Activated T-helper 1 cell treated with anti-CD3 and anti-CD28 coated beads, Interleukin-12 subunit alpha, Interleukin-12 subunit beta, Interleukin-2, Interleukin-4 antibody, amounts not matched to agents 30 ng/mL and 10 ng/mL and 1 ng/mL, durations not matched to agents 14 hours and 24 hours and 36 hours (primary cell): ENCODE data around the gene TMED4. TPM values are rescaled to one million over a fixed set of nuclear protein-coding genes. Genes with fewer than 3 reads are reported as not detected.
A peak's percentile ranks its signal among the peaks of the same experiment; 100 is the strongest.
"Not testable (repeated sequence)": the region's sequence is repeated elsewhere in the genome, so short reads cannot be mapped to it uniquely, and the experiment has no call there.

Source experiments
- DNase-seq: peaks from one replicate; pipeline ENCODE4 v3.0.0; 2021; ENCODE audit warnings: low spot score
- H3K27ac Mint-ChIP-seq: one replicate; pipeline ENCODE4 v1.8.0; 2021; ENCODE audit warnings: mild to moderate bottlenecking, mixed read lengths
- H3K27me3 Mint-ChIP-seq: one replicate; pipeline ENCODE4 v1.8.0; 2022; ENCODE audit warnings: mild to moderate bottlenecking, moderate library complexity, mixed read lengths; ENCODE audit not compliant: insufficient read depth
- H3K36me3 Mint-ChIP-seq: one replicate; pipeline ENCODE4 v1.8.0; 2021; ENCODE audit warnings: low read depth, mixed read lengths
- H3K4me1 Mint-ChIP-seq: one replicate; pipeline ENCODE4 v1.8.0; 2021; ENCODE audit warnings: low read depth, mixed read lengths
- H3K4me3 Mint-ChIP-seq: one replicate; pipeline ENCODE4 v1.8.0; 2021; ENCODE audit warnings: mild to moderate bottlenecking, moderate library complexity, mixed read lengths
- H3K9me3 Mint-ChIP-seq: one replicate; pipeline ENCODE4 v1.8.0; 2021; ENCODE audit warnings: mixed read lengths
- intact Hi-C: fragments of 100-400 bp; cut with micrococcal nuclease; formaldehyde crosslinking; loops from one replicate; pipeline ENCODE4 v1.15.1; 2024
- total RNA-seq: library from RNA; stranded (reverse); gene quantifications from 2 replicates; pipeline ENCODE4 v1.2.3, GENCODE V29; 2022

The TMED4 gene
- total RNA-seq, 1 donor from 2014 or later = 79.6 TPM

GRCh38 chr7:44602576-44602910 lies 20.5 kb upstream of the TMED4 start:
- no peaks in the 10 kb centered on the region for H3K9me3 Mint-ChIP-seq

GRCh38 chr7:44599222-44599621 lies 17.2 kb upstream of the TMED4 start:
- H3K27me3 Mint-ChIP-seq = peaks cover 15% of the 10 kb centered on the region
- H3K4me1 Mint-ChIP-seq = no peaks in the 10 kb centered on the region
- no peaks in the 10 kb centered on the region for H3K36me3 Mint-ChIP-seq
- intact Hi-C loops = no loop called here
- no peak overlapping the region for H3K27ac Mint-ChIP-seq
- H3K4me3 Mint-ChIP-seq = no peak overlapping the region
- no peak for DNase-seq
- no peaks in the 10 kb centered on the region for H3K9me3 Mint-ChIP-seq

More at GRCh38 chr7:44602576-44602910, 20.5 kb upstream of the TMED4 start:
- Mint-ChIP-seq H3K4me3 (no peak overlapping the region), H3K36me3 (peaks cover 4% of the 10 kb centered on the region), H3K27ac (no peak overlapping the region), H3K27me3 (peaks cover 17% of the 10 kb centered on the region), H3K4me1 (peaks cover 16% of the 10 kb centered on the region)
- no peak for DNase-seq
- intact Hi-C loops = no loop called here

GRCh38 chr7:44597181-44597580 lies 15.2 kb upstream of the TMED4 start:
- H3K36me3 Mint-ChIP-seq, H3K9me3 Mint-ChIP-seq, H3K4me1 Mint-ChIP-seq, intact Hi-C loops, H3K27ac Mint-ChIP-seq, H3K4me3 Mint-ChIP-seq, DNase-seq: not testable (repeated sequence)
- peaks cover 18% of the 10 kb centered on the region for H3K27me3 Mint-ChIP-seq

- DNase-seq = no peak
- no peaks in the 10 kb centered on the region for H3K36me3 Mint-ChIP-seq
- no peak overlapping the region for H3K4me3 Mint-ChIP-seq
- H3K4me1 Mint-ChIP-seq = no peaks in the 10 kb centered on the region
- no peaks in the 10 kb centered on the region for H3K9me3 Mint-ChIP-seq
- H3K27me3 Mint-ChIP-seq = peaks cover 12% of the 10 kb centered on the region
- intact Hi-C loops = no loop called here
- no peak overlapping the region for H3K27ac Mint-ChIP-seq
Observed at GRCh38 chr7:44595934-44596635, 14.1 kb upstream of the TMED4 start.

- H3K27me3 Mint-ChIP-seq = peaks cover 9% of the 10 kb centered on the region
- H3K36me3 Mint-ChIP-seq = no peaks in the 10 kb centered on the region
- no peak overlapping the region for H3K27ac Mint-ChIP-seq
- H3K9me3 Mint-ChIP-seq = no peaks in the 10 kb centered on the region
- H3K4me3 Mint-ChIP-seq = no peak overlapping the region
- peaks cover 9% of the 10 kb centered on the region for H3K4me1 Mint-ChIP-seq
- no peak for DNase-seq
- intact Hi-C loops = no loop called here
Observed at GRCh38 chr7:44590910-44591309, 8.9 kb upstream of the TMED4 start.

- H3K9me3 Mint-ChIP-seq = no peaks in the 10 kb centered on the region
- no peaks in the 10 kb centered on the region for H3K36me3 Mint-ChIP-seq
- H3K27ac Mint-ChIP-seq = no peak overlapping the region
- peak; percentile 42 for DNase-seq
- intact Hi-C loops = loop anchor here (1.0 kb wide), 5 partner anchors 163 to 548 kb away; no protein-coding TSS in a partner anchor
- peaks cover 3% of the 10 kb centered on the region for H3K27me3 Mint-ChIP-seq
- H3K4me3 Mint-ChIP-seq = no peak overlapping the region
- H3K4me1 Mint-ChIP-seq = peaks cover 10% of the 10 kb centered on the region
Observed at GRCh38 chr7:44587843-44588711, 6.0 kb upstream of the TMED4 start.

GRCh38 chr7:44583146-44583865 lies 1.3 kb upstream of the TMED4 start:
- peaks cover 18% of the 10 kb centered on the region for H3K36me3 Mint-ChIP-seq
- peaks cover 39% of the 10 kb centered on the region for H3K4me1 Mint-ChIP-seq
- DNase-seq = no peak
- no peaks in the 10 kb centered on the region for H3K27me3 Mint-ChIP-seq
- H3K27ac Mint-ChIP-seq = peak overlapping the region; percentile 93
- no peaks in the 10 kb centered on the region for H3K9me3 Mint-ChIP-seq
- intact Hi-C loops = loop anchor here (2.0 kb wide), 3 partner anchors 331 to 527 kb away; partner anchors contain the start of genes POLD2 and TBRG4
- H3K4me3 Mint-ChIP-seq = peak overlapping the region; percentile 93

- Mint-ChIP-seq H3K4me1 (peaks cover 35% of the 10 kb centered on the region), H3K4me3 (peak overlapping the region; percentile 93), H3K36me3 (peaks cover 20% of the 10 kb centered on the region), H3K27ac (peak overlapping the region; percentile 93), H3K9me3 (no peaks in the 10 kb centered on the region), H3K27me3 (no peaks in the 10 kb centered on the region)
- intact Hi-C loops = no loop called here
- DNase-seq = peak; percentile 49
Observed at GRCh38 chr7:44580945-44581878, 819 bp downstream of the TMED4 start.

- intact Hi-C loops = no loop called here
- Mint-ChIP-seq H3K27ac (peak overlapping the region; percentile 29), H3K4me3 (peak overlapping the region; percentile 64), H3K27me3 (no peaks in the 10 kb centered on the region), H3K36me3 (peaks cover 55% of the 10 kb centered on the region), H3K4me1 (peaks cover 54% of the 10 kb centered on the region), H3K9me3 (no peaks in the 10 kb centered on the region)
- DNase-seq = no peak
Observed at GRCh38 chr7:44576228-44576627, 5.8 kb downstream of the TMED4 start.

- no peak for DNase-seq
- H3K4me1 Mint-ChIP-seq = peaks cover 44% of the 10 kb centered on the region
- H3K27me3 Mint-ChIP-seq = no peaks in the 10 kb centered on the region
- no peaks in the 10 kb centered on the region for H3K9me3 Mint-ChIP-seq
- H3K36me3 Mint-ChIP-seq = peaks cover 56% of the 10 kb centered on the region
- H3K27ac Mint-ChIP-seq = peak overlapping the region; percentile 95
- peak overlapping the region; percentile 88 for H3K4me3 Mint-ChIP-seq
- intact Hi-C loops = loop anchor here (2.0 kb wide), 2 partner anchors 32 to 222 kb away; partner anchors contain the start of genes OGDH and PPIA
Observed at GRCh38 chr7:44575054-44575453, 7.0 kb downstream of the TMED4 start.

- no peaks in the 10 kb centered on the region for H3K27me3 Mint-ChIP-seq
- peaks cover 57% of the 10 kb centered on the region for H3K36me3 Mint-ChIP-seq
- peaks cover 37% of the 10 kb centered on the region for H3K4me1 Mint-ChIP-seq
- DNase-seq = no peak
- intact Hi-C loops = loop anchor here (1.0 to 2.0 kb wide), 6 partner anchors 8 to 492 kb away; partner anchors contain the start of genes NUDCD3, OGDH, POLM and PPIA
- H3K27ac Mint-ChIP-seq = peak overlapping the region; percentile 95
- no peaks in the 10 kb centered on the region for H3K9me3 Mint-ChIP-seq
- peak overlapping the region; percentile 88 for H3K4me3 Mint-ChIP-seq
Observed at GRCh38 chr7:44574287-44574872, 7.7 kb downstream of the TMED4 start.
